SH-SY5Y (cell line): ENCODE data around the gene NTRK1.

Experiments used
- GATA2 ChIP-seq: IDR thresholded peaks from 2 replicates; pipeline ENCODE4 v1.6.1; 2011; ENCODE audit warnings: mild to moderate bottlenecking, low read depth, low read length
- GATA3 ChIP-seq: IDR thresholded peaks from 2 replicates; pipeline ENCODE4 v1.6.1; 2011; ENCODE audit warnings: low read depth, mild to moderate bottlenecking, low read length, moderate library complexity

GRCh38 chr1:156894001-156894400 is 33.3 kb downstream of the NTRK1 start:
- TF ChIP-seq GATA3 = no peak
- TF ChIP-seq GATA2 = no peak
